ENCODE measurements around the gene MIS12. TPM values are rescaled to one million over a fixed set of nuclear protein-coding genes. Genes with fewer than 3 reads are reported as not detected.

The MIS12 gene, protein sequence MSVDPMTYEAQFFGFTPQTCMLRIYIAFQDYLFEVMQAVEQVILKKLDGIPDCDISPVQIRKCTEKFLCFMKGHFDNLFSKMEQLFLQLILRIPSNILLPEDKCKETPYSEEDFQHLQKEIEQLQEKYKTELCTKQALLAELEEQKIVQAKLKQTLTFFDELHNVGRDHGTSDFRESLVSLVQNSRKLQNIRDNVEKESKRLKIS
- total RNA-seq = 8.5 and 12.4 TPM in 2 replicates

DNA sequence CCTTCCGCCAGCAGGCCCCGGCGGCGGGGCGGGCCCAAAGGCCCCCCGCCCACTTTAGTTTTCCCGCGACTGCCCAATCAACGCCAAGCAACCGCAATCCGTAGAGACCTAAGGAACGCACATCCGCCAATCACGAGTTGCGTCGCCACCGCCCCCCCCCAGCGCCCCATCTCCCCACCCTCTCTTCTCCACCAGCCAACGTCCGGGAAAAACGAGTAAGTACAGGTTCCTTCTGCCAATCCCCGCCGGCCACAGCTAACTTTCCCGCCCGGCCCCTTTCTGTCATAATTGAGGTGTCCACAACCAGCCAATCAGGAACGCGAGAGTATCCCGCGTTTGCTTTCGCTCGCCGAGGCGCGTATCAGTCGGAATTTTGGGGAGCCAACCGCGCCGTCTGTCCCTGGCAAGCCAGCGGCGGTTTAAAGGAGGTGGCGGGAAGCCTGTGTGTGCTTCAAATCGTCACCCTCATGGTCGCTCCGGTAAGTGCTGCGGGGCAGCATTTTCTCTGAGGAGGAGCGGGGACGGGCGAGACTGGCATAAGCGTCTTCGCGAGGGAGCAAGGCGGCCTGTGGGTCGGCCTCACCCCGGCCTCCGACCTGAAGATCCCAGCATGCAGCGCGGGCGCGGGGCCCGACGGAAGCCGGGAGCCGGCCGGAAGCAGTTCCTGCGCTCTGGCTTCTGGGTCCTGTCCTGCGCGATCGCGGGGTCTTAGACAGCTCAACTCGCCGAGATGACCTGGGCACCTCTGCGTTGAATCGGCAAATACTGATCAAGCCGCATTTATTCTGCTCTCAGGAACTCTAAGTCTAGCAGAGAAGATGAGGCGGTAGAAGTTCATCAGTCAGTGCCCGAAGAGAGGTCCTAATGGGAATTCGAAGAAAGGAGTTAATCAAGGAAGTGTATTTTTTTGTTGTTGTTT, at the start of gene MIS12:
Gene MIS12 (plus strand): TSS at position 361 of the 919 bp plus-strand sequence. CDS start 2,297 bp downstream, outside the sequence.

GRCh38 chr17:5438716-5439445, 47.5 kb upstream of the MIS12 start, which contains the start of gene C1QBP:
TSS of gene C1QBP (minus strand) at chr17:5439155. CDS start at chr17:5439073, 82 bp downstream.

GRCh38 chr17:5485270-5486205, 828 bp upstream of the MIS12 start, which contains the start of gene DERL2:
TSS of gene DERL2 (minus strand) at chr17:5486178. CDS start at chr17:5486161, 17 bp downstream.

Other genes with a start within 250 kb of the MIS12 start
- 22.7 and 27.8 TPM in 2 replicates for gene RABEP1, start 204.3 kb upstream of the MIS12 start, total RNA-seq
- gene NUP88, start 66.9 kb upstream of the MIS12 start, total RNA-seq = 37.3 and 48.9 TPM in 2 replicates
- gene RPAIN, start 66.4 kb upstream of the MIS12 start, total RNA-seq = 25.4 and 27.1 TPM in 2 replicates
- gene C1QBP, start 47.4 kb upstream of the MIS12 start, total RNA-seq = 127 and 134 TPM in 2 replicates
- gene DHX33, start 17.6 kb upstream of the MIS12 start, total RNA-seq = 6.6 and 10.0 TPM in 2 replicates
- gene DERL2, start 388 bp upstream of the MIS12 start, total RNA-seq = 30.0 and 33.4 TPM in 2 replicates
- 20.6 and 22.5 TPM in 2 replicates for gene NLRP1, start 97.9 kb downstream of the MIS12 start, total RNA-seq

All from cardiac ventricle fibroblast (primary cell).